K562 (cell line): Measurements from ENCODE around the gene NDUFS8. TPM values are rescaled to one million over a fixed set of nuclear protein-coding genes. Genes with fewer than 3 reads are reported as not detected.

ENCODE experiments used
- ATAC-seq: fragments of 200-7000 bp; cut with Tn5 transposase; 3 replicates; pipeline ENCODE4 v1.9.1; 2020; ENCODE audit warnings: moderate library complexity
- BruUV-seq: library from RNA; stranded (reverse); fragments of 400-500 nt; replicated peaks from 2 replicates; lab custom pipeline; 2021; lab: Mats Ljungman, UMichigan
- CTCF ChIA-PET: fragments of 300-600 bp; formaldehyde crosslinking; extraction: SDS; loops from one replicate; lab custom pipeline; 2021; ENCODE audit warnings: low intra/inter-chr PET ratio; lab: Yijun Ruan, JAX
- POLR2A ChIA-PET: fragments of 300-600, 350-650 bp; sonication (Branson Sonifier 250); formaldehyde crosslinking; extraction: SDS; loops from one replicate; lab custom pipeline; 2021; ENCODE audit warnings: antibody characterized with exemption, inconsistent platforms; lab: Yijun Ruan, JAX
- DNase-seq, 4 experiments: peaks; one replicate each; pipeline versions ENCODE4 v3.0.0 to v3.0.0-alpha.2; 2011 to 2018; ENCODE audit warnings: low spot score in 3 of 4, mixed read lengths in 3 of 4; ENCODE audit errors: extremely low read depth in 1 of 4
- FAIRE-seq: peaks from 2 replicates; lab custom pipeline; 2011; peaks lifted over from hg19 to GRCh38; lab: Jason Lieb, UNC
- H2AFZ ChIP-seq: 2 replicates; pipeline ENCODE4 v1.6.0; 2011; ENCODE audit warnings: low read depth, low read length, control low read depth, inconsistent platforms
- H3K27ac ChIP-seq: fragments of 200-600 bp; 3 replicates; pipeline ENCODE4 v1.8.0; 2011; ENCODE audit warnings: low read depth, mild to moderate bottlenecking, control low read depth, inconsistent platforms, low read length, moderate library complexity, mixed read lengths; ENCODE audit errors: extremely low read depth
- H3K27me3 ChIP-seq, 2 experiments: fragments of 300-600 bp in 1 of 2; 2 replicates in 1 of 2; 3 replicates in 1 of 2; pipeline versions ENCODE4 v1.6.0 to v1.8.0; 2011; ENCODE audit warnings: inconsistent platforms in 2 of 2, low read length in 2 of 2, mild to moderate bottlenecking in 1 of 2, mixed read lengths in 1 of 2, moderate library complexity in 1 of 2; ENCODE audit not compliant: control insufficient read depth in 2 of 2, insufficient read depth in 2 of 2
- H3K36me3 ChIP-seq: fragments of 300-600 bp; 3 replicates; pipeline ENCODE4 v1.8.0; 2011; ENCODE audit warnings: mild to moderate bottlenecking, low read length, inconsistent platforms; ENCODE audit not compliant: control insufficient read depth, insufficient read depth
- H3K4me1 ChIP-seq, 2 experiments: fragments of 200-600 bp in 1 of 2; replicated peaks in 1 of 2; 2 replicates in 1 of 2; 3 replicates in 1 of 2; pipeline versions ENCODE4 v1.5.1 to v1.8.0; 2011; ENCODE audit warnings: inconsistent platforms in 2 of 2, low read length in 2 of 2, mild to moderate bottlenecking in 1 of 2, mixed read lengths in 1 of 2, moderate library complexity in 1 of 2; ENCODE audit not compliant: control insufficient read depth in 2 of 2, insufficient read depth in 2 of 2
- H3K4me2 ChIP-seq: 2 replicates; pipeline ENCODE4 v1.6.1; 2011; ENCODE audit warnings: low read length, control low read depth, inconsistent platforms, mixed read lengths; ENCODE audit not compliant: insufficient read depth
- H3K4me3 ChIP-seq: fragments of 200-600 bp; sonication (generic), shearing (Covaris generic); 2 replicates; pipeline ENCODE4 v1.5.1; 2016; ENCODE audit warnings: control low read depth, inconsistent platforms
- H3K79me2 ChIP-seq: fragments of 200-600 bp; 3 replicates; pipeline ENCODE4 v1.8.0; 2011; ENCODE audit warnings: low read length, inconsistent platforms; ENCODE audit not compliant: control insufficient read depth, insufficient read depth
- H3K9ac ChIP-seq, 2 experiments: 2 replicates each; pipeline versions ENCODE4 v1.6.0 to v1.6.1; 2011; ENCODE audit warnings: low read depth in 2 of 2, low read length in 2 of 2, control low read depth in 1 of 2, inconsistent platforms in 1 of 2, mild to moderate bottlenecking in 1 of 2, mixed read lengths in 1 of 2; ENCODE audit not compliant: insufficient read depth in 1 of 2
- H3K9me1 ChIP-seq: one replicate; pipeline ENCODE4 v1.6.0; 2011; ENCODE audit warnings: inconsistent platforms, mild to moderate bottlenecking, low read length, moderate library complexity; ENCODE audit not compliant: control insufficient read depth, insufficient read depth
- H3K9me3 ChIP-seq: replicated peaks from 2 replicates; pipeline ENCODE4 v1.5.1; 2011; ENCODE audit warnings: low read depth, low read length, inconsistent platforms; ENCODE audit not compliant: control insufficient read depth, insufficient read depth
- H4K20me1 ChIP-seq: replicated peaks from 2 replicates; pipeline ENCODE4 v1.6.1; 2011; ENCODE audit warnings: low read length, inconsistent platforms, mixed read lengths; ENCODE audit not compliant: control insufficient read depth, insufficient read depth
- CCNT2 ChIP-seq: IDR thresholded peaks from 2 replicates; pipeline ENCODE4 v1.6.1; 2011; ENCODE audit warnings: borderline replicate concordance, low read depth, mild to moderate bottlenecking, moderate library complexity, mixed read lengths, low read length; ENCODE audit not compliant: insufficient read length; ENCODE audit errors: extremely low read depth
- FOXJ3 ChIP-seq: sonication (generic); formaldehyde crosslinking; IDR thresholded peaks from 2 replicates; pipeline ENCODE4 v1.4.0; 2020; ENCODE audit warnings: mild to moderate bottlenecking, missing genetic modification reagents
- FOXP1 ChIP-seq: sonication (generic); formaldehyde crosslinking; IDR thresholded peaks from 2 replicates; pipeline ENCODE4 v1.8.0; 2022; ENCODE audit warnings: mild to moderate bottlenecking, missing genetic modification reagents
- L3MBTL2 ChIP-seq: fragments of 450-650 bp; IDR thresholded peaks from 2 replicates; pipeline ENCODE4 v1.6.1; 2016; ENCODE audit warnings: mild to moderate bottlenecking, moderate library complexity
- POLR3G ChIP-seq: IDR thresholded peaks from 2 replicates; pipeline ENCODE4 v1.6.1; 2011; ENCODE audit not compliant: insufficient read length, insufficient replicate concordance; ENCODE audit errors: extremely low read depth
- RCOR1 ChIP-seq, 2 experiments: IDR thresholded peaks; 2 replicates each; pipeline ENCODE4 v1.6.1; 2012; ENCODE audit warnings: low read depth in 2 of 2, low read length in 2 of 2, borderline replicate concordance in 1 of 2, improper control_type of control experiment in 1 of 2
- RFX5 ChIP-seq: IDR thresholded peaks from 2 replicates; pipeline ENCODE4 v1.6.1; 2011; ENCODE audit warnings: low read depth, mild to moderate bottlenecking, improper control_type of control experiment, low read length
- RFX7 ChIP-seq: fragments of 250-450 bp; sonication (Bioruptor Pico); IDR thresholded peaks from 2 replicates; pipeline ENCODE4 v1.5.1; 2021; ENCODE audit warnings: mild to moderate bottlenecking
- RHOXF2B ChIP-seq: fragments of 250-450 bp; sonication (Bioruptor Pico); conservative IDR thresholded peaks from 2 replicates; pipeline ENCODE4 v1.5.1; 2021
- TEAD1 ChIP-seq, 2 experiments: fragments of 450-650 bp in 1 of 2; sonication (generic) in 1 of 2; formaldehyde crosslinking; IDR thresholded peaks; 2 replicates each; pipeline versions ENCODE4 v1.4.0 to v1.8.0; 2020 to 2022; ENCODE audit warnings: mild to moderate bottlenecking in 2 of 2, missing genetic modification reagents in 1 of 2
- XRCC5 ChIP-seq: fragments of 200-400 bp; formaldehyde crosslinking; IDR thresholded peaks from 2 replicates; pipeline ENCODE4 v1.6.1; 2017; ENCODE audit warnings: low read depth, mild to moderate bottlenecking, low read length
- ZC3H8 ChIP-seq: fragments of 450-650 bp; IDR thresholded peaks from 2 replicates; pipeline ENCODE4 v1.6.1; 2017
- ZKSCAN8 ChIP-seq: fragments of 200-800 bp; sonication (Bioruptor generic); IDR thresholded peaks from 2 replicates; pipeline ENCODE4 v1.6.1; 2016; ENCODE audit warnings: missing genetic modification characterization, missing compliant biosample characterization
- WGBS: fragments of 100-300 bp; shearing (Covaris generic); methylation state at CpG from one replicate; pipeline ENCODE4 v1.1.6; 2016; ENCODE audit warnings: low coverage, mixed read lengths; ENCODE audit not compliant: insufficient coverage; ENCODE audit errors: missing lambda C conversion rate; 5-methylcytosine and 5-hydroxymethylcytosine counted together
- in situ Hi-C: fragments of 300-500 bp; cut with MboI; formaldehyde crosslinking; loops from 4 replicates; pipeline ENCODE4 v1.15.0; 2018; ENCODE audit warnings: inconsistent platforms, mixed read lengths
- intact Hi-C: fragments of 100-400 bp; cut with micrococcal nuclease; formaldehyde crosslinking; loops from 2 replicates; pipeline ENCODE4 v1.14.2; 2022
- polyA plus RNA-seq, 8 experiments: library from polyadenylated mRNA; depleted of rRNA in 4 of 8; stranded (reverse) in 5 of 8; unstranded in 3 of 8; fragments of >200 nt; fragmentation: Nextera tagmentation in 2 of 8; fragmentation: Illumina TruSeq in 1 of 8; extraction: Ambion mirVana in 2 of 8; extraction: Trizol in 1 of 8; gene quantifications; 2 replicates each; pipeline versions ENCODE4 v1.2.1 to v1.2.3, GENCODE V29; 2011 to 2014; ENCODE audit warnings: inconsistent platforms in 1 of 8, missing spikeins in 1 of 8
- total RNA-seq, 7 experiments: library from RNA; depleted of rRNA in 6 of 7; stranded (reverse); fragments of >200 nt in 6 of 7; fragmentation: Illumina TruSeq in 2 of 7; extraction: Trizol in 2 of 7; gene quantifications; 2 replicates each; pipeline versions ENCODE4 v1.2.1 to v1.2.3, GENCODE V29; 2011 to 2021; ENCODE audit warnings: low replicate concordance in 1 of 7
- TF ChIP-seq, protein P1 (sequence below): fragments of 250-450 bp; sonication (Bioruptor Pico); IDR thresholded peaks from 2 replicates; pipeline ENCODE4 v1.4.0; 2020
- TF ChIP-seq, protein P2 (sequence below), 2 experiments: fragments of 250-450 bp in 1 of 2; fragments of 450-650 bp in 1 of 2; sonication (Bioruptor Pico) in 1 of 2; IDR thresholded peaks; 2 replicates each; pipeline versions ENCODE4 v1.6.1 to v1.8.0; 2016 to 2021; ENCODE audit warnings: mild to moderate bottlenecking in 2 of 2, moderate library complexity in 2 of 2, missing compliant biosample characterization in 1 of 2, missing genetic modification characterization in 1 of 2

NDUFS8 gene
- total and polyA plus RNA-seq, 9 of the 15 experiments (the other 6 are each of a cell fraction or from before 2014, with no cell fraction given), result 36.5 to 351 (median 101) TPM

DNA sequence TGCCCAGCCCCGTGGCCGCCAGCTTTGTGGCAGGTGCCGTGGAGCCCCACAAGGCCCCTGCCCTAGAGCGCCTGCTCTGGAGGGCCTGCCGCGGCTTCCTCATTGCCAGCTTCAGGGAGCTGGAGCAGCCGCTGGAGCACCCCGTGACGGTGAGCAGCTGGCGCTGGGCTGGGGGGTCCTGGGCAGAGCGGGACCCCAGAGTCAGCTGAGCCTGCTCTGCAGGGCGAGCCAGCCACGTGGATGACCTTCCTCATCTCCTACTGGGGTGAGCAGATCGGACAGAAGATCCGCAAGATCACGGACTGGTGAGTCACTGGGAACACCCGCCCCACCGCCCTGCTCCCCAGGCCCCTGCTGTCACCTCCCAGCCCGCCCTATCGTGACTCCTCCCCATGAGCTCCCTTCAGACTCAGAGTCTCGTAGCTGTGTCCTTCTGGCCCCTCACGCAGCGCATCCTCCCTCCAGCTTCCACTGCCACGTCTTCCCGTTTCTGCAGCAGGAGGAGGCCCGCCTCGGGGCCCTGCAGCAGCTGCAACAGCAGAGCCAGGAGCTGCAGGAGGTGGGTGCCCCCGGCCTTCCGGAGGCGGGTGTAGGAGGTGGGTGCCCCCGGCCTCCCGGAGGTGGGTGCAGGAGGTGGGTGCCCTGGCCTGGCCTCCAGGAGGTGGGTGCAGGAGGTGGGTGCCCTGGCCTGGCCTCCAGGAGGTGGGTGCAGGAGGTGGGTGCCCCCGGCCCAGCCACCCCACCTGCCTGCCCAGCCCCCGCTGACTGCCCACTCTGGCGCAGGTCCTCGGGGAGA lies 13.1 kb downstream of the NDUFS8 start:
- CTCF ChIA-PET, result no interaction called here
- FAIRE-seq, result peak; percentile 95
- intact Hi-C loops (no loop called here), in situ Hi-C loops (no loop called here)
- no TSS peak for BruUV-seq
- peaks cover 34% of the 10 kb centered on the region for H3K79me2 ChIP-seq
- peaks cover 4% of the 10 kb centered on the region; the same call in 1 of the 2 replicates for H4K20me1 ChIP-seq
- H3K4me2 ChIP-seq, result peak overlapping the region; percentile 57
- peaks cover 65% of the 10 kb centered on the region; the same call in 2 of the 3 replicates for H3K36me3 ChIP-seq
- no peaks in the 10 kb centered on the region for H3K9me1 ChIP-seq
- peaks cover 33 to 72% of the 10 kb centered on the region in 2 experiments for H3K4me1 ChIP-seq
- ATAC-seq, result peak; percentile 82
- 28% methylated on average over 30 of the region's 36 CpGs for WGBS
- H2AFZ ChIP-seq, result peak overlapping the region; percentile 56
- H3K27ac ChIP-seq, result peak overlapping the region; percentile 90
- POLR2A ChIA-PET, result interaction anchor here (0.5 to 4.9 kb wide), 8 partner anchors 9 to 333 kb away, joined by 3 to 55 read pairs (median 4); no protein-coding TSS in a partner anchor
- no peaks in the 10 kb centered on the region for H3K27me3 ChIP-seq
- H3K9ac ChIP-seq, result peak overlapping the region; percentile 69 to 90; a peak in 3 of 4 replicates
- H3K4me3 ChIP-seq, result peak overlapping the region; percentile 14; the same call in 1 of the 2 replicates
- no peaks in the 10 kb centered on the region for H3K9me3 ChIP-seq
- peak; percentile 90 to 97 (median 94) for DNase-seq
- no peak for TF ChIP-seq FOXJ3 (CRISPR knock-in tag)
- no peak for TF ChIP-seq ZKSCAN8 (CRISPR knock-in tag)
- TF ChIP-seq RFX5, result no peak
- TF ChIP-seq, protein P1, sequence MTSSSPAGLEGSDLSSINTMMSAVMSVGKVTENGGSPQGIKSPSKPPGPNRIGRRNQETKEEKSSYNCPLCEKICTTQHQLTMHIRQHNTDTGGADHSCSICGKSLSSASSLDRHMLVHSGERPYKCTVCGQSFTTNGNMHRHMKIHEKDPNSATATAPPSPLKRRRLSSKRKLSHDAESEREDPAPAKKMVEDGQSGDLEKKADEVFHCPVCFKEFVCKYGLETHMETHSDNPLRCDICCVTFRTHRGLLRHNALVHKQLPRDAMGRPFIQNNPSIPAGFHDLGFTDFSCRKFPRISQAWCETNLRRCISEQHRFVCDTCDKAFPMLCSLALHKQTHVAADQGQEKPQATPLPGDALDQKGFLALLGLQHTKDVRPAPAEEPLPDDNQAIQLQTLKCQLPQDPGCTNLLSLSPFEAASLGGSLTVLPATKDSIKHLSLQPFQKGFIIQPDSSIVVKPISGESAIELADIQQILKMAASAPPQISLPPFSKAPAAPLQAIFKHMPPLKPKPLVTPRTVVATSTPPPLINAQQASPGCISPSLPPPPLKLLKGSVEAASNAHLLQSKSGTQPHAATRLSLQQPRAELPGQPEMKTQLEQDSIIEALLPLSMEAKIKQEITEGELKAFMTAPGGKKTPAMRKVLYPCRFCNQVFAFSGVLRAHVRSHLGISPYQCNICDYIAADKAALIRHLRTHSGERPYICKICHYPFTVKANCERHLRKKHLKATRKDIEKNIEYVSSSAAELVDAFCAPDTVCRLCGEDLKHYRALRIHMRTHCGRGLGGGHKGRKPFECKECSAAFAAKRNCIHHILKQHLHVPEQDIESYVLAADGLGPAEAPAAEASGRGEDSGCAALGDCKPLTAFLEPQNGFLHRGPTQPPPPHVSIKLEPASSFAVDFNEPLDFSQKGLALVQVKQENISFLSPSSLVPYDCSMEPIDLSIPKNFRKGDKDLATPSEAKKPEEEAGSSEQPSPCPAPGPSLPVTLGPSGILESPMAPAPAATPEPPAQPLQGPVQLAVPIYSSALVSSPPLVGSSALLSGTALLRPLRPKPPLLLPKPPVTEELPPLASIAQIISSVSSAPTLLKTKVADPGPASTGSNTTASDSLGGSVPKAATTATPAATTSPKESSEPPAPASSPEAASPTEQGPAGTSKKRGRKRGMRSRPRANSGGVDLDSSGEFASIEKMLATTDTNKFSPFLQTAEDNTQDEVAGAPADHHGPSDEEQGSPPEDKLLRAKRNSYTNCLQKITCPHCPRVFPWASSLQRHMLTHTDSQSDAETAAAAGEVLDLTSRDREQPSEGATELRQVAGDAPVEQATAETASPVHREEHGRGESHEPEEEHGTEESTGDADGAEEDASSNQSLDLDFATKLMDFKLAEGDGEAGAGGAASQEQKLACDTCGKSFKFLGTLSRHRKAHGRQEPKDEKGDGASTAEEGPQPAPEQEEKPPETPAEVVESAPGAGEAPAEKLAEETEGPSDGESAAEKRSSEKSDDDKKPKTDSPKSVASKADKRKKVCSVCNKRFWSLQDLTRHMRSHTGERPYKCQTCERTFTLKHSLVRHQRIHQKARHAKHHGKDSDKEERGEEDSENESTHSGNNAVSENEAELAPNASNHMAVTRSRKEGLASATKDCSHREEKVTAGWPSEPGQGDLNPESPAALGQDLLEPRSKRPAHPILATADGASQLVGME (CRISPR knock-in tag), result no peak
- TF ChIP-seq, protein P2, sequence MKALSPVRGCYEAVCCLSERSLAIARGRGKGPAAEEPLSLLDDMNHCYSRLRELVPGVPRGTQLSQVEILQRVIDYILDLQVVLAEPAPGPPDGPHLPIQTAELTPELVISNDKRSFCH (CRISPR knock-in tag; IDR thresholded peaks at IDR 0.05), result no peak
- TF ChIP-seq, protein P2 (tag; IDR thresholded peaks at IDR 0.05), result peak; percentile 69; the same call in 1 of the 2 replicates
- TF ChIP-seq TEAD1 (CRISPR knock-in tag; IDR thresholded peaks at IDR 0.05), result no peak
- 0 out of 2 replicates have a peak, but pooled peaks have one; percentile 48 for TF ChIP-seq FOXP1 (CRISPR knock-in tag)
- TF ChIP-seq CCNT2, result peak; percentile 41
- no peak for TF ChIP-seq ZC3H8
- peak; percentile 81 for TF ChIP-seq L3MBTL2
- no peak for TF ChIP-seq RFX7 (CRISPR knock-in tag)
- TF ChIP-seq RCOR1 (IDR thresholded peaks at IDR 0.05; ENCODE audit: borderline replicate concordance in 1 of 2, low read depth in 2 of 2, low read length in 2 of 2), result peak in 1 of 2 experiments; percentile 31; a peak in 1 of 4 replicates
- TF ChIP-seq RHOXF2B, result no peak
- TF ChIP-seq POLR3G, result no peak
- TF ChIP-seq XRCC5, result 0 out of 2 replicates have a peak, but pooled peaks have one; percentile 13
